ENCODE data around the gene TIGD7. TPM values are rescaled to one million over a fixed set of nuclear protein-coding genes. Genes with fewer than 3 reads are reported as not detected.
"Not testable (repeated sequence)": the region's sequence is repeated elsewhere in the genome, so short reads cannot be mapped to it uniquely, and the experiment has no call there.

The TIGD7 gene
- total and polyA plus RNA-seq, 10 donors, result 3.6 to 12.0 (median 7.2) TPM

- intact Hi-C loops (cut with DNase I; ENCODE audit: low total_unique reads), result loop anchor here (10.0 kb wide), 1 partner anchor 223 kb away; the partner anchor contains the start of gene CLUAP1
- H3K9me3 ChIP-seq, result peaks cover 0 to 18% (median 8%) of the 10 kb centered on the region in 8 donors
- whole genome bisulfite sequencing, 5 donors, result 79 to 88% (median 82%) methylated on average over 6 of the region's 6 CpGs
- no peaks in the 10 kb centered on the region for H3K27me3 ChIP-seq (replicated peaks in 1 of 7)
- no peak for TF ChIP-seq POLR2A (IDR thresholded peaks at IDR 0.05)
- no peak for TF ChIP-seq POLR2AphosphoS5 (IDR thresholded peaks at IDR 0.05)
- TF ChIP-seq CTCF (IDR thresholded peaks at IDR 0.05 in 8 of 11, conservative IDR thresholded peaks at IDR 0.05 in 3 of 11), result no peak
- H3K27ac ChIP-seq, result peak overlapping the region in 1 of 8 donors; percentile 100
- no peak for DNase-seq
- H3K4me1 ChIP-seq, result peaks cover 17 to 44% (median 37%) of the 10 kb centered on the region in 6 donors
- peaks cover 0 to 19% (median 12%) of the 10 kb centered on the region in 6 donors for H3K36me3 ChIP-seq
- no peak overlapping the region for H3K4me3 ChIP-seq
Observed at GRCh38 chr16:3281222-3281820, 23.9 kb downstream of the TIGD7 start.

- 79 to 86% (median 84%) methylated on average over 5 of the region's 5 CpGs for WGBS, 5 donors
- H3K36me3 ChIP-seq, result no peaks in the 10 kb centered on the region
- H3K9me3 ChIP-seq, result no peaks in the 10 kb centered on the region
- no peak overlapping the region for H3K27ac ChIP-seq
- DNase-seq, result no peak
- no peaks in the 10 kb centered on the region for H3K27me3 ChIP-seq (replicated peaks in 1 of 7)
- no peak overlapping the region for H3K4me3 ChIP-seq
- TF ChIP-seq POLR2A (IDR thresholded peaks at IDR 0.05) (no peak), CTCF (IDR thresholded peaks at IDR 0.05 in 8 of 11, conservative IDR thresholded peaks at IDR 0.05 in 3 of 11) (no peak), POLR2AphosphoS5 (IDR thresholded peaks at IDR 0.05) (peak in 1 of 3 donors; percentile 18)
- intact Hi-C loops (cut with DNase I; ENCODE audit: low total_unique reads), result loop anchor here (10.0 kb wide), 1 partner anchor 188 kb away; no protein-coding TSS in a partner anchor
- H3K4me1 ChIP-seq, result peaks cover 0 to 7% (median 3%) of the 10 kb centered on the region in 6 donors
Observed at GRCh38 chr16:3276679-3277078, 28.6 kb downstream of the TIGD7 start.

DNA sequence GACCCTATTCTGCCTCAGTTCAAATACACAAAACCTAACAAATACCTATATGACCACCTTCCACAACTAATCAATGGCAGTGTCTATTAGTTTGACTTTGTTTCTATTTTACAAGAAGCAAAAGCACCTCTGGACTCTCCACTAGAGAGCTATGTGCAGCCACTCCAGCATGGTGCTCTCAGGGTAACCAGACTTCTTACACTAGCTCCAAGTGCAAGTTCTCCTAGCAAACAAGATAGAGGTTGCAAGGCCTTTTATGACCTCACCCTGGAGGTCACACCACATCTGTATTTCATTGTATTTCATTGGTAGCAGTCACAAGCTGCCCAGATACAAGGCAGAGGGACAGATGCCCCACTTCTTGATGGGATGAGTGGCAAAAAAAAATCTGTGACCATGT lies 30.3 kb downstream of the TIGD7 start:
- intact Hi-C loops (cut with DNase I; ENCODE audit: low total_unique reads), result loop anchor here (10.0 kb wide), 1 partner anchor 190 kb away; no protein-coding TSS in a partner anchor
- Histone ChIP-seq H3K27ac (no peak overlapping the region), H3K4me1 (no peaks in the 10 kb centered on the region), H3K36me3 (no peaks in the 10 kb centered on the region), H3K27me3 (replicated peaks in 1 of 7) (no peaks in the 10 kb centered on the region), H3K4me3 (no peak overlapping the region), H3K9me3 (peaks cover 0 to under 1% (median 0%) of the 10 kb centered on the region in 8 donors)
- TF ChIP-seq POLR2AphosphoS5 (IDR thresholded peaks at IDR 0.05), result no peak
- no peak for TF ChIP-seq POLR2A (IDR thresholded peaks at IDR 0.05)
- TF ChIP-seq CTCF (IDR thresholded peaks at IDR 0.05 in 8 of 11, conservative IDR thresholded peaks at IDR 0.05 in 3 of 11), result no peak
- no peak for DNase-seq

DNA sequence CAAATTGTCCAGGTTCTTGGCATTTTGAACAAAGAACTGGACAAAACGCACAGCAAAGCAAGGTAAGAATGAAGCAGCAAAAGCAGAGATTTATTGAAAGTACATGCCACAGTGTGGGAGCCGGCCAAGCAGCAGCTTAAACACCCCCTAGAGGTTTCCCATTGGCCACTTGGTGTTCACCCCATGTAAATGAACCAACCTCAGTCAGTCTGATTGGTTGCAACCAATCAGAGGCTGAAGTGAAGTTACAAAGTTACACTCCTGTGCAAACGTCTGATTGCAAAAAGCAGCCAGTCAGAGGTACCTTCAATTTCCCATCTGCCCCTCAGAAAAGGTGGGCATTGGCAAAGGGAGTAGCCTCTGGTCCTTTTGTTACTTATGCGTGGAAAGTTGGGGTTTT lies 30.7 kb downstream of the TIGD7 start:
- 65 to 71% (median 68%) methylated on average over 4 of the region's 4 CpGs for WGBS, 5 donors
- Histone ChIP-seq H3K9me3 (peaks cover 0 to 5% (median 0%) of the 10 kb centered on the region in 8 donors), H3K4me3 (no peak overlapping the region), H3K36me3 (peaks cover 0 to 4% (median 0%) of the 10 kb centered on the region in 6 donors), H3K4me1 (peaks cover 0 to under 1% (median 0%) of the 10 kb centered on the region in 6 donors), H3K27me3 (replicated peaks in 1 of 7) (no peaks in the 10 kb centered on the region), H3K27ac (no peak overlapping the region)
- TF ChIP-seq POLR2A (IDR thresholded peaks at IDR 0.05) (no peak), POLR2AphosphoS5 (IDR thresholded peaks at IDR 0.05) (no peak), CTCF (IDR thresholded peaks at IDR 0.05 in 8 of 11, conservative IDR thresholded peaks at IDR 0.05 in 3 of 11) (no peak)
- no peak for DNase-seq
- intact Hi-C loops (cut with DNase I; ENCODE audit: low total_unique reads), result loop anchor here (10.0 kb wide), 1 partner anchor 190 kb away; no protein-coding TSS in a partner anchor

DNA sequence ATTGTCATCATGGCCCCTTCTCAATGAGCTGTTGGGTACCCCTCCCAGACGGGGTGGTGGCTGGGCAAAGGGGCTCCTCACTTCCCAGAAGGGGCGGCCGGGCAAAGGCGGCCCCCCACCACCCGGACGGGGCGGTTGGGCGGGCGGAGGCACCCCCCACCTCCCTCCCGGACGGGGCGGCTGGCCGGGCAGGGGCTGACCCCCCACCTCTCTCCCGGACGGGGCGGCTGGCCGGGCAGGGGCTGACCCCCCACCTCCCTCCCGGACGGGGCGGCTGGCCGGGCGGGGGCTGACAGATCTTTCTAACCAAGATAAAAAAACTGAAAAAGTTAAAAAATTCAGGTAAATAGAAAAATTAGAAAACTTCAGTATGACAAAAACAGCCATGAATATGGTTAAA lies 33.9 kb downstream of the TIGD7 start:
- Histone ChIP-seq H3K4me1 (peaks cover 5 to 30% (median 22%) of the 10 kb centered on the region in 6 donors), H3K36me3 (peaks cover 0 to 37% (median 3%) of the 10 kb centered on the region in 6 donors)
- H3K27me3 ChIP-seq (replicated peaks in 1 of 7); H3K27ac ChIP-seq; DNase-seq; H3K9me3 ChIP-seq; H3K4me3 ChIP-seq: not testable (repeated sequence)
- WGBS, 5 donors, result 93 to 97% (median 96%) methylated on average over 18 to 22 of the region's 22 CpGs
- intact Hi-C loops (cut with DNase I; ENCODE audit: low total_unique reads), result loop anchor here (10.0 kb wide), 1 partner anchor 194 kb away; no protein-coding TSS in a partner anchor

DNA sequence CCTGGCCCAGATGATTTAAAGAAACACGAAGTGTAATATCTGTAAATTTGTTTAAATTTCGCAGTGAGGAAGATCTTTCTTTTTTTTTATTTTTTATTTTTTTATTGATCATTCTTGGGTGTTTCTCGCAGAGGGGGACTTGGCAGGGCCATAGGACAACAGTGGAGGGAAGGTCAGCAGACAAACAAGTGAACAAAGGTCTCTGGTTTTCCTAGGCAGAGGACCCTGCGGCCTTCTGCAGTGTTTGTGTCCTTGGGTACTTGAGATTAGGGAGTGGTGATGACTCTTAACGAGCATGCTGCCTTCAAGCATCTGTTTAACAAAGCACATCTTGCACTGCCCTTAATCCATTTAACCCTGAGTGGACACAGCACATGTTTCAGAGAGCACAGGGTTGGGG lies 34.5 kb downstream of the TIGD7 start:
- Histone ChIP-seq H3K36me3 (peaks cover 0 to 42% (median 3%) of the 10 kb centered on the region in 6 donors), H3K4me1 (peaks cover 7 to 36% (median 27%) of the 10 kb centered on the region in 6 donors)
- not testable (repeated sequence) for H3K4me3 ChIP-seq; H3K27ac ChIP-seq; H3K27me3 ChIP-seq (replicated peaks in 1 of 7); H3K9me3 ChIP-seq; DNase-seq
- 66 to 92% (median 77%) methylated on average over 4 to 5 of the region's 5 CpGs for WGBS, 5 donors
- intact Hi-C loops (cut with DNase I; ENCODE audit: low total_unique reads), result loop anchor here (10.0 kb wide), 1 partner anchor 194 kb away; no protein-coding TSS in a partner anchor

Data from spleen (tissue), 11 donors.